Hypothalamus (tissue), 51 donors: Measurements from ENCODE around the gene NAP1L4.
A peak's percentile ranks its signal among the peaks of the same experiment; 100 is the strongest.

Experiments used
- DNase-seq, 51 donors: peaks; one replicate each; lab custom pipeline; 2025; lab: John Stamatoyannopoulos, UW

The NAP1L4 gene

DNA sequence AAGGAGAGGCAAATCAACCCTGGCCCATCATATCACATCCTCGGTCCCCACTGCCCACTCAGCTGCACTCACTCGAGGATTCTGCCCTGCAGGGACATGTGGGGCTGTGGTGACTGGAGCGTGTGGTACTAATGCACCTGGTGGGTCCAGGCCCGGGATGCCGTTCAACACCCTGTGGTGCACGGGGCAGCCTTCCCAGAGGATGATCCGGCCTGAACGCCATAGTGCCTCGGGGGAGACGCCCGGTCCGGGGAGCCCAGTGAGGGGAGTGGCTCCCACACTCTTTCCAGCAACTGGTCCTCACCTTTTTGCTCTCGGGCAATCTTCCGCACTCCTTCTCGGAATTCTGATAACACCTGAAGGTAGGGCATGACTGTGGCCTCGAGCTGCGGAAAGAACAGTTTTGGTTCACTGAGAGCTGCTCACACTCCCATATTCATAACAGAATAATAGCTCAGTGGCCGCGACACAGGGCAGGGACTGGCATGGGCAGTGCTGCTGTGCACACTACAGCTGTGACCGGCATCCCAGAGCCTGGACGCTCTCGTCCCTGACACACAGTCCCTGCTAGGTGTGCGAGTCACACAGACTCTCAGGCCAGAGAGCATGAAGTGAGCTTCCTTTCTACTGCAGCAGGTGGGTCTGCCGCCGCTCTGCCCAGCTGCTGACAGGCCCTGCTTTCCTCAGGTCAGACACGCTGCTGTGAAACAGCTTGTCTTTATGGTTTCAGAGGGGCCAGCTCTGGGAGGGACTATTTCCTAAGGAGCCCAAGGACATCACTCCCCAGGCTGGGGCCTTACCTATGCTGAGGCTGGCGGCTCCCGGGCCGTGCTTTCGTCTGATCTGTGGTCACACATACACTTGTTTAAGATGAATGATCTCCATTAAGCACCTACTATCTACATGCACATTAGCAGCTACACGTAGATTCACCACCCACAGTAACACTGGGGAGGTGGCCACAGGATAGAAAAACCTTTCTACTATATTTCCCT is 20.1 kb upstream of the NAP1L4 start:
- no peak for DNase-seq

DNA sequence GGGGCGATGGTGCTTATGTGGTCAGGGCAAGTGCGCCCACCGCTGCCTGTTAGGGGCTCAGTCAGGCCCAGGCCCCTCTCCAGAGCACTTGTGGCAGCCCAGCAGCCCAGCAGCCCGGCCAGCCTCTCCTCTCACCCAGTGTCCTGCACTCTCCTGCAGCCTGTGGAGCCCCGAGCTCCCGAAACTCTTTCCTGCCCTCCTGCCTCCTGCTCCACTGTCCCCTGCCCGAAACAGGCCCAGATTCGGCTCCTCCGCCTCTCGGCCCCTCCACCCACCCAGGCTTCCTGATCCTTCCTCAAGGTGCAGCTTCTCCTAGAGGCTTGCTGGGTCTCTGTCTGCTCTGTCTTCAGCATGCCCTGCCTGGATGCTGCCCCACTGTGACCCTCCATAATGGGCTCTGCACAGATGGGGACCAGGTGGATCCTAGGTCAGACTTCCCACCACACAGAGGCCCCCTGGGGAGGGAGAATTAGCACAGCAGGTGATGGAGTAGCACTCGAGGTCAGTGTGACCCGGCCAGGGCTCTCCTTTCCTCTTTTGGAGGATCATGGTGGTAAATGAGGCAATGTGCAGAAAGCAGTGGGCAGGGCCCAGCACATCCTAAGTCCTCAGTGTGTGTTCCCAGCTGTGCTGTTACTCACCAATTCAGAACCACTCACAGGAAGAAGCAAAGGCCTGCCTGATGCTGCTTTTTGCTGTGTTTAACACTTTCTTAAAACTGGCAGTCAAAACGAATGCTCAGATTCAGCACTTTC is 18.6 kb upstream of the NAP1L4 start:
- no peak for DNase-seq

- no peak for DNase-seq
These were observed 17.9 kb upstream of the NAP1L4 start for GRCh38 chr11:3010004-3010403.

- no peak for DNase-seq
These were observed 17.4 kb upstream of the NAP1L4 start for GRCh38 chr11:3009481-3009880.

DNA sequence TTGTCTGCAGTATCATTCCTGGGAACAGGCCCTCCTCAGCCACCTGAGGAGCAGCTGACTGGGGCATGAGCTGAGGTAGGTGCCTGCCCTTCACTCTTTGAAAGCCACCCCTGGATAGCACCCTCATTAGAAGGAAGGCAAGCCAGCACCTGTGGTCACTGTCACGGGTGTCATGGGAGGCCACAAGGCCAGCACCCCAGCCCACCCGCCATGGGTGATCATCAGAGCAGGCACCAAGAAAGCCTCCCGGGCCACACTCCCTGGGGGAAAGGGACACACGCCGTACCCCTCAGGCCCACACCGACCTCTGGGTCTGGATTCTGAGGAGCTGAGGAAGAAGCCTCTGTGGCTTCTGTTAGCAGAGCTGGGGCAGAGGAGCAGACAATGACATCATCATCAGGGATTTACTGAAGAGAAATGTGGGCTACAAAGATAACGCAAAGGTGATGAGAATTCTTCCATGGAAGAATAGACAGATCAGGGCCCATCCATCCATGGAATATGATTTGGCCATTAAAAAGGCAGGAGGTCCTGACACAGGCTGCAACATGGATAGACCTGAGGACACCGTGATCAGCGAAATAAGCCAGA is 16.7 kb upstream of the NAP1L4 start:
- DNase-seq, result no peak

DNA sequence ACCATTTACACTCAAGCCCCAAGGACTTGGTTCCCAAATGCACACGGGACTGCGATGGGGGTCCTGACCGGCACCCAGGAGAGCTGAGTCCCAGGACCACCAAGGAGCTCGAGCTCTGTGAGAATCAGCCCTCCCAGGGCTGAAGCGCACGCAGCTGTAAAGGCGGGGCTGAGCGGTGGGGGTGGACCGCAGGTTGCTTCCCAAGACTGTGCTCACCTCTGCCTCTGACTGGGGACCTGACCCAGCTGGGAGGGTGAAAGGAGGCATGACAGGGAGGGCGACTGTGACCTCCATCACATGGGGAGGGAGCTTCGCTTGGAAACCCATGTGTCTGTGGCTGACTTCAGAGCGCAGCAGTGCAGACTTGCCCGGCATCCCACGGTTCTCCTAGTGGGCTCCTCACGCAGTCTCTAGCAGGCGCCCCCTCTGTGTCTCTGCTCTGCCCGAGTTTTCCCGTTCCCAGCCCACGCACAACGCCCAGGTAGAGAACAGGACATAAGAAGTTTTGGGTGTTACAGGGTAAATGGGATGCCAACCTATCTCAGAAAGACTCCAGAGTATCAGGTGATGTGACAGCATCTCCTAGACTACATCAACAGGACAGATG is 15.4 kb upstream of the NAP1L4 start:
- no peak for DNase-seq

- no peak for DNase-seq
These were observed 14.6 kb upstream of the NAP1L4 start for GRCh38 chr11:3006505-3007260.

- DNase-seq, result no peak
These were observed 12.4 kb upstream of the NAP1L4 start for GRCh38 chr11:3004481-3004880.

DNA sequence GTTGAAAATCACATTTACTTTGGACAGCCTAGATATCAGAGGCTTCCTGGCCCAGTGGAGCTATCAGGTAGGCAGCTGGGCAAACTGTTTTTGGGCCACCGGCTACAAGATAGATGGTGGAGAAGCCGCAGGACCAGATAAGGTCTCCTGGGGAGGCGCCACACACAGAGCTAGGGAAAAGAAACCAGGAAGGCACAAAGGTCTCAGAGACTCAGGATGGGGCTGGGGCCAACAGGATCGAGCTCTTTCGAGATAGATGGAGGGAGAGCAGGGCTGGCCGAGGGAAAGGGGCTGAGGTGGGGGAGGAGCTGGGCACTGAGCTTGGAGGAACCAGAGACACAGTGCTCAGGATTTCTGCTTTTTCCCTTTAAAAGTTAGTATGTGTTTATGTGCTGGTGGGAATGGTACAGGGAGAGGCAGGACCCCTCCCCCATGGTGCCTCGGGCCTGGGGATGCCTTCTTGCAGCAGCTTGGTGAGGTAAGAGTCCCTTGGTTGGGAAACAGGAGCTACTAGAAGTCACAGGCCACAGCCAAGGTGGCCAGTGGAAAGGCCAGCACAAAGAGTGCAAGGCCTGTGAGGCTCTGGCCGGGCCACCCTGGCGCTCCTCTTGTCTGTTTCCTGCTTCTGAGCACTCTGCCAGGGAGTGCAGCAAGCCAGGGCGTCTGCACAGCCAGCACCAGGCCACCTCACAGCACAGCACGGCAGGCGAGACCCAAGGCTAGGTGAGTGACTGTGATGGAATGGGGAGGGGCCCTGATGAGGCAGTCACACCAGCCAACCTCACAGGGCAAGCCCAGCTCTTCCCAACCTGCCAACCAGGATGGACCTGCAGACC is 11.5 kb upstream of the NAP1L4 start:
- DNase-seq, result peak in 6 of 51 donors; percentile 8 to 48 (median 30)

GRCh38 chr11:3002871-3003270 is 10.7 kb upstream of the NAP1L4 start:
- no peak for DNase-seq

DNA sequence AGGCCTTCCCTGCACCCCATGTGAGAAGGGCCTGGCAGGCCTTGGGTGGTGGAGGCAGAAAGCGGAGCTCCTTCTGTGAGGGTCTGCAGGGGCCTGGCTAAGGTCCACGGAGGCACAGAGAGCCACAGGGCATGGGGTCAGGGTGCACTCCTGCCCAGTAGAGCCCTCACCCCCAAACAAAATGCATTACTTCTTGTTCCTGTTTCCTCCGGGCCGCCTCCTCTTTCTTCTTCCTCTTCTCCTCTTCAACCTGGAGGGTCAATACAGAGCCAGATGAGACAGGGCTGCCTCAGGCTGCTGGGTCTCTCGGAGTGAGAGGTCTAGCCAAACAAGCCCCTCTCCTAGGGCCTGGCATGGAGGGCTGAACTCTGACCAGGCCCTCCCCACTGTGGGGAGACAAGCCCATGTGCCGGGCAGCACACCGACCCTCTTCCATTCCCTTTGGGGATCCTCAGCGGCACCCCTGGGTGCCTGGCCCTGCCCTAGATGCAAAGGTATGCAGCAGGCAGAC is 10.3 kb upstream of the NAP1L4 start:
- DNase-seq, result no peak

DNA sequence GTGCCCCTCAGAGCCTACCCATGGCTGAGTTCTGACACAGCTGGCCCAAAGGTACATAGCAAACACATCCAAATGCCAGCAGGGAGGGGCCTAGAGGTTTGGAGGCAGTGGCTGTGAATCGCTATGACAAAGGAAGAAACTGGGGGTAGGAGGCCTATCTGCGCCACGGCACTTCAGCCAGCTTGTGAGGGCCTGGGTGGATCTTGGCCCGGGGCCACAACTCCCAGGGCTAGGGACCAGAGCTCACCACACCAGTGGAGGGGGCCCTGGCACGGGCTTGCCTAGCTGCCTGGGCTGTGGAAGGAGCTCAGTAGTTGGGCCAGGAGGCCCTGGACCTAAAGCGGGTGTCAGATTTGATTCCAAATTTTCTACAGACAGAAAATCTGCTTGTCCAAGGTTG is 9.4 kb upstream of the NAP1L4 start:
- peak in 43 of 51 donors; percentile 8 to 86 (median 57) for DNase-seq

DNA sequence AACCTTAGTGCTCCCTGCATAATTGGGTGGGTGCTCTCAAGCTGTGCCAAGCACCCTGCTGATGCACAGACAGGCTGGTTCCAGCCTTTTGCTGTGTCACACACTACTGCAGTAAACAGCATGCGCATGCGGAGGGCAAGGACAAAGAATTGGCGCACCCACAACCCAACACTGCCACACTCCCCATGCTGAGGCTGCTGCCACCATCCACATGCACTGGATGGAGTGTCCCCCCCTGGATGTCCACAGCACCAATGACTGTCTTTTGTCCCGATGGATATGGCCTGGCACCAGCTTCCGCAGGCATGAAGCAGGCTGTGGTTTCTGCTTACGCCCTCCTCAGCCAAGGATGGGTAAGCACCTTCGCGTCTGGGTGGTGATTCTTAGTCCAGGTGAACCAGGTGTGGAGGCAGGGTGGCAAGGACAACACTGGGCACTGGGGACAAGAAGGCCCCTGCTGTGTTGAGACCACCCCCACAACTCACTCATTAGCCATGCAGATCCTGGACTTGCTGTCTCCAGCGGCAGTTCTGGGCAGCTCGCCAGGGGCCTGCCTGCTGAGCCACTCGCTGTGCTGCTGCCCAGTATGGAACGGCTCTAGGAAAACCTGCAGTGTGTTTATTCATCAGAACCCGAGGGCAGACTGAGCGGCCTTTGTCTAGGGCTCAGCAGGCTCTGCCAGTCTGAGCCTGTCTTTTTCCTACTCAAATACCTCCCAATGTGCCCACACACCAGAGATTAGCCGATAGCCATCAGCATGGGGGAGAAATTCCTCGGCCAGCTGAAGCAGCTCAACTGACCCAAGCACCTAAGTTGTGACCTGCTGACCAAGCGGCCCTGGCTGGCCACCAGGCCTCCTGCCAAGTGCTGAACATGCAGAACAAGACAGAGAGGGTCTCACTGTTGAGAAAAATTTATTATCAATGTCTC is 8.2 kb upstream of the NAP1L4 start:
- DNase-seq, result peak in 50 of 51 donors; percentile 52 to 99 (median 93)

- DNase-seq, result no peak
These were observed 7.4 kb upstream of the NAP1L4 start for GRCh38 chr11:2999464-2999998.

GRCh38 chr11:2998073-2998850 is 6.1 kb upstream of the NAP1L4 start:
- DNase-seq, result no peak

- no peak for DNase-seq
These were observed 5.3 kb upstream of the NAP1L4 start for GRCh38 chr11:2997406-2997805.

GRCh38 chr11:2996976-2997375 is 4.8 kb upstream of the NAP1L4 start:
- no peak for DNase-seq
